Upper lobe of right lung (tissue), 1 donor: ENCODE measurements around the gene FRMD3. TPM values are rescaled to one million over a fixed set of nuclear protein-coding genes. Genes with fewer than 3 reads are reported as not detected.

ENCODE experiments used
- ATAC-seq: fragments of 200-7000 bp; cut with Tn5 transposase; one replicate; pipeline ENCODE4 v1.9.1; 2020; ENCODE audit warnings: mild to moderate bottlenecking, moderate library complexity
- DNase-seq: peaks from one replicate; pipeline ENCODE4 v3.0.0-alpha.2; 2020
- H3K27ac ChIP-seq: fragments of 200-600 bp; one replicate; pipeline ENCODE4 v1.8.0; 2022
- H3K27me3 ChIP-seq: fragments of 200-600 bp; one replicate; pipeline ENCODE4 v1.8.0; 2022; ENCODE audit warnings: mild to moderate bottlenecking
- H3K36me3 ChIP-seq: fragments of 200-600 bp; one replicate; pipeline ENCODE4 v1.8.0; 2022
- H3K4me1 ChIP-seq: fragments of 200-600 bp; one replicate; pipeline ENCODE4 v1.8.0; 2022
- H3K4me3 ChIP-seq: fragments of 200-600 bp; one replicate; pipeline ENCODE4 v1.8.0; 2022; ENCODE audit warnings: mild to moderate bottlenecking
- H3K9me3 ChIP-seq: fragments of 200-600 bp; one replicate; pipeline ENCODE4 v1.8.0; 2022
- intact Hi-C: fragments of 100-400 bp; cut with DNase I; formaldehyde crosslinking; loops from one replicate; pipeline ENCODE4 v1.11.0; 2022
- total RNA-seq: library from RNA; stranded (reverse); fragmentation: NEBNext Ultra II Directional; extraction: Animal tissue kit (Norgen Biotek cat#: 25700); gene quantifications from one replicate; pipeline ENCODE4 v1.2.1, GENCODE V29; 2021
- TF ChIP-seq, protein P1 (sequence below): fragments of 200-600 bp; IDR thresholded peaks from one replicate; pipeline ENCODE4 v1.8.0; 2022; ENCODE audit warnings: antibody characterized with exemption
- donor health status: DM: no; HTN: yes; CAD: no; lungs with severe emphysema.

The FRMD3 gene
- total RNA-seq, 1 donor from 2014 or later: 10.8 TPM

DNA sequence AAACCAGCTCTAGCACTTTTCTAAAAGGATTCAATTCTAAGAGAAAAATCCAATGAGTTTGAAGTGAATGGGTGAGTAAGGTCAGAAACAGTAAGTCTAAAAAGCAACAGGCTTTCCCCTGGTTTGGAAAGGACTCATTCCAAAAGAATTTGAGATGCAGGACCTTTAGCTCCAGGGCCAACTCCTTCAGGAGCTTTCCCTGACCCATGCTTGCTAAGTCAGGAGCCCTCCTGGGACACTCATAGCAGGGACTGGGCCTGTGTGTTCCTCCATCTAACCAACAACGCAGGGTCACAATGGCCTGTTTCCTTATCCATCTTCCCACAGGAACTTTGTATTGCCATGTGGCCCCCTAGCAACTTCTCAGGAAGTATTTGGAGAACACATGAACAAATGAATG, 198.8 kb downstream of the FRMD3 start:
- TF ChIP-seq, protein P1, sequence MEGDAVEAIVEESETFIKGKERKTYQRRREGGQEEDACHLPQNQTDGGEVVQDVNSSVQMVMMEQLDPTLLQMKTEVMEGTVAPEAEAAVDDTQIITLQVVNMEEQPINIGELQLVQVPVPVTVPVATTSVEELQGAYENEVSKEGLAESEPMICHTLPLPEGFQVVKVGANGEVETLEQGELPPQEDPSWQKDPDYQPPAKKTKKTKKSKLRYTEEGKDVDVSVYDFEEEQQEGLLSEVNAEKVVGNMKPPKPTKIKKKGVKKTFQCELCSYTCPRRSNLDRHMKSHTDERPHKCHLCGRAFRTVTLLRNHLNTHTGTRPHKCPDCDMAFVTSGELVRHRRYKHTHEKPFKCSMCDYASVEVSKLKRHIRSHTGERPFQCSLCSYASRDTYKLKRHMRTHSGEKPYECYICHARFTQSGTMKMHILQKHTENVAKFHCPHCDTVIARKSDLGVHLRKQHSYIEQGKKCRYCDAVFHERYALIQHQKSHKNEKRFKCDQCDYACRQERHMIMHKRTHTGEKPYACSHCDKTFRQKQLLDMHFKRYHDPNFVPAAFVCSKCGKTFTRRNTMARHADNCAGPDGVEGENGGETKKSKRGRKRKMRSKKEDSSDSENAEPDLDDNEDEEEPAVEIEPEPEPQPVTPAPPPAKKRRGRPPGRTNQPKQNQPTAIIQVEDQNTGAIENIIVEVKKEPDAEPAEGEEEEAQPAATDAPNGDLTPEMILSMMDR: no peak
- DNase-seq (no peak), ATAC-seq (no peak)
- Histone ChIP-seq H3K27me3 (no peaks in the 10 kb centered on the region), H3K27ac (no peak overlapping the region), H3K4me3 (no peak overlapping the region), H3K9me3 (no peaks in the 10 kb centered on the region), H3K4me1 (no peaks in the 10 kb centered on the region), H3K36me3 (no peaks in the 10 kb centered on the region)
- intact Hi-C loops: loop anchor here (10.0 kb wide), 1 partner anchor 205 kb away; no protein-coding TSS in a partner anchor

DNA sequence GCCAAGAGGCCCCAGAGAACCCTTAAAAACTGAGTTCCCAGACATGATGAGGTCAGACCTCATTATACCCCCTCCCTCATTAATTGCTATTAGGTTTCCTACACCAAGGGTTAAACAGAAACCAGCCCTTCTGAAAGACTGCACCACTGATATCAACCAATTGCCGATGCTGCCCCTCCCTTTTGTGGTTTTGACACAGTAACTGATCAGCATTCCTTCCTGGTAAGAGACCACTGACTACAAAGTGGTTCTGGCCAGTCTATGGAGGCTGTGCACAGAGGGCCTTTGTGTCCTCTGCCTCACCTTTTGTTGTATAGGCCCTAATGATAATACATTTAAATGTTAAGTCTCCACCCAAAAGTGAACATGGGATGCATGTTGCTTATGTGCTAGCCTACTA, 201.5 kb downstream of the FRMD3 start:
- H3K4me1 ChIP-seq: no peaks in the 10 kb centered on the region
- TF ChIP-seq, protein P1: no peak
- no peak for DNase-seq
- intact Hi-C loops: loop anchor here (10.0 kb wide), 1 partner anchor 208 kb away; no protein-coding TSS in a partner anchor
- ATAC-seq: no peak
- H3K4me3 ChIP-seq: no peak overlapping the region
- H3K27me3 ChIP-seq: no peaks in the 10 kb centered on the region
- no peak overlapping the region for H3K27ac ChIP-seq
- no peaks in the 10 kb centered on the region for H3K36me3 ChIP-seq
- no peaks in the 10 kb centered on the region for H3K9me3 ChIP-seq

DNA sequence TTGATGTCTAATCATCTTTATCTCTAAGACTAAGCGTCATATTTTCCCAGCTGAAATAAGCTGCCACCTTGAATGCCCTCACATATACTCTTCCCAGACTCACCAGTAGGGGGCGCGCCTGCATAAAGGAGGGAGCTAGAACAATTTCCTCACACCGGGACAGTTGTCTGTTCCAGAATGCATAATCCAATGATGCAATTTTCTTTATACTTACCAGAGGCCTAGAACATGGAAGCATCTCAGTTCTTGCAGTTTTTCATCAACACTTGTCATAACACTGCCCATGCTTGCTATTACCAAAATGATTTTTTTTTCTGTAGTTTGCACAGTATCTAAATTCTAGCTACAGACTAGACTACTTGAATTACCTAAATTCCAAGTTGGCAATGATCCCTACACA, 203.9 kb downstream of the FRMD3 start:
- no peak overlapping the region for H3K4me3 ChIP-seq
- intact Hi-C loops: loop anchor here (10.0 kb wide), 1 partner anchor 210 kb away; no protein-coding TSS in a partner anchor
- no peaks in the 10 kb centered on the region for H3K4me1 ChIP-seq
- ATAC-seq: peak; percentile 98
- DNase-seq: peak; percentile 88
- H3K36me3 ChIP-seq: no peaks in the 10 kb centered on the region
- H3K27ac ChIP-seq: no peak overlapping the region
- no peaks in the 10 kb centered on the region for H3K9me3 ChIP-seq
- TF ChIP-seq, protein P1: peak; percentile 93
- no peaks in the 10 kb centered on the region for H3K27me3 ChIP-seq

DNA sequence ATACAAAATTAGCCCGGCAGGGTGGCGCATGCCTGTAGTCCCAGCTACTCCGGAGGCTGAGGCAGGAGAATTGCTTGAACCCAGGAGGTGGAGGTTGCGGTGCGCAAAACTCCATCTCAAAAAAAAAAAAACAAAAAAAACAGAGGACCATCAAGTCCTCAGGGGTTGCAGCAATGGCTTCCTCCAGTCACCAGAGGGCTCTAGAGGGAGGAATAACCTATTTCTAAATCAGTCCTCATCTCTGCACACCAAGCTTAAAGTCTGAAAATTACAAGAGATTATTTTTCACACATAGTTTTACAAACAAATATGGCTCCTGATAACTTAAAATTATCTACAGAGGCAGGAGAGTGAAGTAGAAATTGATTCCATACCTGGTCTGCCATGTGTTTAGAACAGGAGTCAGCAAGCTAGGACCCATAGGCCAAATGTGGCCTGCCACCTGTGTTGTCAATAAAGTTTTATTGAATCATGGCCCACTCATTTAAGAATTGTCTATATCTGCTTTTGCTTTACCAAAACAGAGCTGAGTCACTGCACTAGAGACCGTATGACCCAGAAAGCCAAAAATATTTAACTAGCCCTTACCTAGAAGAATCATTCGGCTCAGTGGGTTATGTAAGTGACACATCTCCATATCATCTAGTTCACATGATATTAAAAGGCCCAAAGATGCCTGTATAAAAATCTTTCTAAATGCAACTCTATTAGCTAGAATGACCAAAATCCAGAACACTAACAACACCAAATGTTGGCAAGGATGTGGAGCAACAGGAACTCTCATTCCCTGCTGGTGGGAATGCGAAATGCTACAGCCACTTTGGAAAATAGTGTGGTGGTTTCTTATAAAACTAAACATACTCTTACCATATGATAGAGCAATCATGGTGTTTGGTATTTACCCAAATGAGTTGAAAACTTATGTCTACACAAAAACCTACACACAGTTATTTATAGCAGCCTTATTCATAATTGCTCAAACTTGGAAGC, 207.7 kb downstream of the FRMD3 start:
- no peak overlapping the region for H3K4me3 ChIP-seq
- TF ChIP-seq, protein P1: no peak
- intact Hi-C loops: loop anchor here (10.0 kb wide), 1 partner anchor 214 kb away; no protein-coding TSS in a partner anchor
- H3K9me3 ChIP-seq: no peaks in the 10 kb centered on the region
- ATAC-seq: no peak
- no peaks in the 10 kb centered on the region for H3K36me3 ChIP-seq
- no peaks in the 10 kb centered on the region for H3K27me3 ChIP-seq
- H3K27ac ChIP-seq: no peak overlapping the region
- H3K4me1 ChIP-seq: no peaks in the 10 kb centered on the region
- DNase-seq: no peak

DNA sequence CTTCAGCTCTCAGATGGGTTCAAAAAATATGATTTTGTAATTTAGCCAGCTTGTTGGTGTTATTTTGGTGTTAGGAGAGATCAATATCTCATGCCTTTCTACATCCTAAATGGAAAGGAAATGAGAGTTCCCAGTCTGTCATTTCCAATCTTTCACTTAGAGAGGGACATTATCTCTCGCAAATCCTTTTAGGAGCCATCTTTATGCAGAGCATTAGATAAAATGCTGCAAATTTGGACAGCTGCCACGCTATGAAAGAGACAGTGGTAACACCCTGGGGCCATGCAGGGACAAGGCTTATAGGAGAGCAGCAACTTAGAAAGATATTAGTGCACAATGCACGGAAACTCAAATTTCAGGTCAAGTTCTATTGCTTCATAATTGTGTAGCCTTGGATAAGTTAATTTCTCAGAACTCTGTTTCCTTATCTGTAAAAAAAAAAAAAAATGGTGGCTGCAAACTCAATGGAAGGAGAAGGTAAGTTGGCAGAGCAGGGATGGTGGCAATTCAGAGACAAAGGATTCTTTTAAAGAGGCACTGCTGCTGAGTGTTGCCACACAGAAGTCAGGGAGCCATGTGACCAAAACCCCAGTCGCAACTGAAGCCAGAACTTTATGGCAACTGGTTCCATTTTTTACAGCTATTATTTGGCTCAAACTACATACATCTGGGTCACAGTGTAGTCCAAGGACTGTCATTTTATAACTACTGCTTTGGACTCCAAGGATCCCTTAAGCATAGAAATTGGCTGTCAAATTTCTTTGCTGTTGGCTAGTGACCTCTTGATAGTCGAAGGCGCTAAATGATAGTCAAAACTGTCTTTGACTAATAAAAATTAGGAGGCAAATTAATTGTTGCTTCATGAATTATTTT, 210.2 kb downstream of the FRMD3 start:
- TF ChIP-seq, protein P1: no peak
- intact Hi-C loops: no loop called here
- Histone ChIP-seq H3K9me3 (no peaks in the 10 kb centered on the region), H3K27me3 (no peaks in the 10 kb centered on the region), H3K4me3 (no peak overlapping the region), H3K4me1 (no peaks in the 10 kb centered on the region), H3K36me3 (no peaks in the 10 kb centered on the region), H3K27ac (no peak overlapping the region)
- DNase-seq: no peak
- ATAC-seq: no peak
